NCI-H446 treated with DMSO at 0.1 percent for 48 hours (cell line): ENCODE data around the gene CBFA2T2.
A peak's percentile ranks its signal among the peaks of the same experiment; 100 is the strongest.
"Not testable (repeated sequence)": the region's sequence is repeated elsewhere in the genome, so short reads cannot be mapped to it uniquely, and the experiment has no call there.

Experiments
- DNase-seq: peaks from one replicate; lab custom pipeline; 2025; lab: John Stamatoyannopoulos, UW

CBFA2T2 gene

DNA sequence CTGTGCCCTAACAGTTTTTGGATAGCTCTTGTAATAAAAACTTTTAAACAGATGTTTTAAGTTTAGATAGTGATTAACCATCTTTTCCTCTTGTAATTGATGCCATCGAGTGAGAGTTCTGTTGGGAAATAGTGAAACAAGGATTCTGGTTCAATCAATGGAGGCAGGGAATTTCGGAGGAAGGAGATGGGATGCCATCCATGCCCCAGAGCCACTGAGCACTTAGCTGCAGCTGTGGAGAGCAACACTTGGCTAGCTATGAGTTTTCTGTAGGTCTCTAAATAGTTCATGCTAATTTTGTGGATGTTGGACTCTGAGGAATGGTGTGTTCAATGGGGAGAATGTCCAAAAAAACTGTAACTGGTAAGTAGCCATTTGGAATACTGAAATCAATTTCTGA is 16.7 kb downstream of the CBFA2T2 start:
- no peak for DNase-seq

DNA sequence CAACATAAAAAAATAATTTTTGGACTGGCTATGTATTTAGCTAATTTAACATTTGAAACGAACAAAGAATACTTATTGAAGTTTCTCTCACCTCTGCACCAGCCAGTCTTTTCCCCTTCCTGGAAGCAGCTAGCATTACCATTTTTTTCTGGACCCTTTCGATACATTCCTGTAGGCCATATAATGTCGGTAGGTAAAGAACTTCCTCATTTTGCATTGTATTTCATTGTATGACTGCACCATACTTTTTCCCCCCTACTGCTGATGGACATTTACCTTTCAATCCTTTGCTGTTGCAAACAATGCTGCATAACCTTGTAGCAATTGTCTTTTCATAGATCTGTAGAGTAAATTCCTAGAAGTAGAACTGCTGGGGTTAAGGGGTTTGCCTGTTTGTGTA is 17.6 kb downstream of the CBFA2T2 start:
- DNase-seq: no peak

DNA sequence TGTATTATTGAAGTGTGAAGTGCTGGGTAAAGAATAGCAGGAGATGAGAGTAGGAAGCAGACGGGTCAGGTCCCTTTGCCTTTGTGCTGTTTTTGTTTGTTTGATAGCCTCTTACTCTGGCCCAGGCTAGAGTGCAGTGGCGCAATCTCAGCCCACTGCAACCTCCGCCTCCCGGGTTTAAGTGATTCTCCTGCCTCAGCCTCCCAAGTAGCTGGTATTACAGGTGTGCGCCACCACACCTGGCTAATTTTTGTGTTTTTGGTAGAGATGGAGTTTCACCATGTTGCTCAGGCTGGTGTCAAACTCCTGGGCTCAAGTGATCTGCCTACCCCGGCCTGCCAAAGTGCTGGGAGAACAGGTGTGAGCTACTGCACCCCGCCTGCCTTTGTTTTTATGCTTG is 18.1 kb downstream of the CBFA2T2 start:
- not testable (repeated sequence) for DNase-seq

DNA sequence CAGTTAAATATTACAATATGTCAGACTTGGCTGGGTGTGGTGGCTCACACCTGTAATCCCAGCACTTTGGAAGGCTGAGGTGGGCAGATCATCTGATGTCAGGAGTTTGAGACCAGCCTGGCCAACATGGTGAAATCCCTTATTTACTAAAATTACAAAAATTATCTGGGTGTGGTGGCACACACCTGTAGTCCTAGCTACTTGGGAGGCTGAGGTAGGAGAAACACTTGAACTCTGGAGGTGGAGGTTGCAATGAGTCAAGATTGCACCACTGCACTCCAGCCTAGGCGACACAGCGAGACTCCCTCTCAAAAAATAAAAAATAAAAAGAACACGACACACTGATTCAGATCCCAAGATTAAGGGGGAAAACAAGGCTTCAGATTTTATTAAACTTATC is 19.2 kb downstream of the CBFA2T2 start:
- DNase-seq: not testable (repeated sequence)

DNA sequence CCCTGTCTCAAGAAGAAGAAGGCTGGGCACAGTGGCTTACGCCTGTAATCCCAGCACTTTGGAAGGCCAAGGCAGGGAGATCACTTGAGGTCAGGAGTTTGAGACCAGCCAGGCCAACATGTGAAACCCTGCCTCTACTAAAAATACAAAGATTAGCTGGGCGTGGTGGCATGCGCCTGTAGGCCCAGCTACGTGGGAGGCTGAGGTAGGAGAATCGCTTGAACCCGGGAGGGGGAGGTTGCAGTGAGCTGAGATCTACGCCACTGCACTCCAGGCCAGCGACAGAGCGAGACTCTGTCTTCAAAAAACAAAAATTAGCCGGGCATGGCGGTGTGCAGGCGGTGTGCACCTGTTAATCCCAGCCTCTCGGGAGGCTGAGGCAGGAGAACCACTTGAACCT is 22.0 kb downstream of the CBFA2T2 start:
- DNase-seq: not testable (repeated sequence)

DNA sequence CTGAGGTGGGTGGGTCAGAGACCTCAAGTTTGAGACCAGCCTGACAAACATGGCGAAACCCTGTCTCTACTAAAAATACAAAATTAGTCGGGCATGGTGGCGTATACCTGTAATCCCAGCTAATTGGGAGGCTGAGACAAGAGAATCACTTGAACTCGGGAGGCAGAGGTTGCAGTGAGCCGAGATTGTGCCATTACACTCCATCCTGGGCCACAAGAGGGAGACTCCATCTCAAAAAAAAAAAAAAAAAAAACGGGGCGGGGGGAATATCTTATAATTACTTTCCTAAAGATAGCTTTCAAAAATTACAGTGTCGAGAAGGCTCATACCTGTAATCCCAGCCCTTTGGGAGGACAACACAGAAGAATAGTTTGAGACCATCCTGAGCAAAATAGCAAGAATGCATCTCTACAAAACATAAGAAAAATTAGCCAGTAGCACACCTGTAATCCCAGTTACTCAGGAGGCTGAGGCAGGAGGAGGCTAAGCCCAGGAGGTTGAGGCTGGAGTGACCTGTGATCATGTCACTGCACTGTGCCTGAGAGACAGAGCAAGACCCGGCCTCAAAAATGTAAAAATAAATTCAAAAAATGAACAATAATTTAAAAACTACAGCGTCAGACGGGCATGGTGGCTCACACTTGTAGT is 25.8 kb downstream of the CBFA2T2 start:
- DNase-seq: no peak

DNA sequence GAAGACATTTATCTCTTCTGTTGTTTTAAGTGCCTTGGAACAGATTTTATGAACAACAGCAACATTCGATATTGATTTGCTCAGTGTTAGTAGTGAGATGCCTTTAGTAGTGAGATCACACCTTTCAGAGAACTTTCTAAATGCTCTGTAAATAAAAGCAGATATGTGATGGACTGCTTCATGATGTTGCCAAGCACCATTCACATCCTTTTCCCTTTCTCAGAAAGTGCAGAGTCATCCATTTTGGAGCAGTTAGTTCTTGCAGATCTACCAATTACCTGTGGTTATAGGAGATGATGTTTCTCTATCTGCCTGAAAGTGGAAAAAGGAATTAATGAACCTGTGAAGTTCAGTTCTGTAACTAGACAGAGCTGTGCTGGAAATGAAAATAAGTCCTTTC is 27.0 kb downstream of the CBFA2T2 start:
- no peak for DNase-seq

DNA sequence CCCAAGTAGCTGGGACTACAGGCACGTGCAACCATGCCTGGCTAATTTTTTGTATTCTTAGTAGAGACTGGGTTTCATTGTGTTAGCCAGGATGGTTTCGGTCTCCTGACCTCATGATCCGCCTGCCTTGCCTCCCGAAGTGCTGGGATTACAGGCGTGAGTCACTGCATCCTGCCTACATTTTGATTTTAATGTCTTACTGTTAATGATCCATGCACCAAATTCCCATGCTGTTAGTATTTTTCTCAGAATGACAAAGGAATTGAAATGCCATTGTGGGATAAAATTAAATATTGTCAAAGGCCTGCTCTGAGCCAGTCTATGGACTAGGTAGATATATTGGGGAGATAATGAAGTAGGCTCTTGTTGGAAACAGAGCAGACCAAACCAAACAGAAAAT is 28.2 kb downstream of the CBFA2T2 start:
- no peak for DNase-seq

DNA sequence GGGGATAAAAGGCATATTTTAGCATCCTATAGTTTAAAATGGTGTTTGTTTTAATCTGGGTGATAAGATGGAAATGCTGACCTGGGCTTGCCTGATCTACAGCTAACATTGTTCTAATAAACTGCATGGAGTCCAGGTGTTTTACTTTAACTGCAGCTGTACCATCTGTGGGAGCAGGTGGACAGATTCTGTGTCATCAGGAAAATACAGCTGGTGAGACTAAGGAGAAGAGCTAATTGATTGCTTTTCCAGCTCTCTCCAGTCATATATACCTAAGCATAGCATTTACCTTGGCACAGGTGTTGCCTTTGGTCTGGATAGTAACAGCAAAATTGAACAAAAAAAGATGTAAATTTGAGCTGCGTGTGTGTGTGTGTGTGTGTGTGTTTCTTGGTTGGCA is 31.6 kb downstream of the CBFA2T2 start:
- no peak for DNase-seq

DNA sequence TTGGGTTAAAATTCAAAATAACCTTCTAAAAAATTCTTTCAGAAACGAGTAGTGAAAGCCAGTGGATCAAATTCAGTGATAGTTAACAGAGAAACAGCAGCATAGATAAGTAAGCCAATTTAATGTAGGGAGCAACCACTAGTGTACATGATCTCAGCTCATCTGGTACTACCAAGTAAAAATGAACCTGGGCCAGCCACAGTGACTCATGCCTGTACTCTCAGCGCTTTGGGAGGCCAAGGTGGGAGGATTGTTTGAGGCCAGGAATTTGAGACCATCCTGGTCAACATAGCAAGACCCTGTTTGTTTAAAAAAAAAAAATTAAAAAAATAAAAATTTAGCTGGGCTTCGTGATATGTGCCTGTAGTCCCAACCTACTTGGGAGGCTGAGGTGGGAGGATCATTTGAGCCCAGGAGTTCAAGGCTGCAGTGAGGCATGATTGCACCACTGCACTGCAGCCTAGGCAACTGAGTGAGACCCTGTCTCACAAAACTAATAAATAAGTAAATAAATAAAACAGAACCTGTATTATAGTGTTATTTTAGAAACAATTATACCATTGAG is 32.4 kb downstream of the CBFA2T2 start:
- DNase-seq: peak; percentile 30

DNA sequence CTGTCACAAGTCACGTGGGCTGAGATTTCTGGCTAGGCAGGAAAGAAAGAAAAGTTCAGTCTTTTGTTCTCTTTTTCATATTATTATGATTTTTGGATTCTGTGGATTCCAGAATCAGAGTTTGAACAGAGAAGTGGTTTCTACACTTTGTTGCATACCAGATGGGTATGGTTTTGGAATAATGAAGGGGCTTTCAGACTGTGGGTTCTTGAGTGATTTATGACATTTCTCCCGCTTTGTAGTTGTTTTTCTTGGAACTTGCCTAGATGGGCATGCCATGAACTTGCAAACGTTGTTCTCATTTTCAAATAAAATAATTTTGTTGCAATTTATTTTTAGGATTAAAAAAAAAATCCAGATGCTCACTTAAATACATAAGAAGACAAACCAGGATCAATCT is 34.4 kb downstream of the CBFA2T2 start:
- peak; percentile 64 for DNase-seq

DNA sequence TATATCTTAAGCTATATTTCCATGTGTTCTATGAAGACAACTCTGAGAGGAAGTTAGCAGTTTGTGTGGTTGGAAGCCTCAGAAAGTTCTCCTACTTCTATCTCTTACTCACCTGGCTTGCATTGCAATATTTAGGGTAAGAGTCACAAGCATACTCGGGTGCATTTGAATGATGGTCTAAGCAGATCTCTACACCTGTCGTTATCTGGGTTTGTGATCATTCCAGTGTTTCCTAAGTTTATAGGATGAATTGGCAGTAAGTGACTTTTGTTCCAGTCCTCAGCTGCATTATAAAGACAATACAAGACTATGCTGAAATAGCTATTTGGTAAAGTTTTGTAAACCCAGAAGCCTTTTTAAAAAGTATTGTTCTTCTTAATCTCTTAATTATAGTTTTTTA is 36.9 kb downstream of the CBFA2T2 start:
- no peak for DNase-seq

DNA sequence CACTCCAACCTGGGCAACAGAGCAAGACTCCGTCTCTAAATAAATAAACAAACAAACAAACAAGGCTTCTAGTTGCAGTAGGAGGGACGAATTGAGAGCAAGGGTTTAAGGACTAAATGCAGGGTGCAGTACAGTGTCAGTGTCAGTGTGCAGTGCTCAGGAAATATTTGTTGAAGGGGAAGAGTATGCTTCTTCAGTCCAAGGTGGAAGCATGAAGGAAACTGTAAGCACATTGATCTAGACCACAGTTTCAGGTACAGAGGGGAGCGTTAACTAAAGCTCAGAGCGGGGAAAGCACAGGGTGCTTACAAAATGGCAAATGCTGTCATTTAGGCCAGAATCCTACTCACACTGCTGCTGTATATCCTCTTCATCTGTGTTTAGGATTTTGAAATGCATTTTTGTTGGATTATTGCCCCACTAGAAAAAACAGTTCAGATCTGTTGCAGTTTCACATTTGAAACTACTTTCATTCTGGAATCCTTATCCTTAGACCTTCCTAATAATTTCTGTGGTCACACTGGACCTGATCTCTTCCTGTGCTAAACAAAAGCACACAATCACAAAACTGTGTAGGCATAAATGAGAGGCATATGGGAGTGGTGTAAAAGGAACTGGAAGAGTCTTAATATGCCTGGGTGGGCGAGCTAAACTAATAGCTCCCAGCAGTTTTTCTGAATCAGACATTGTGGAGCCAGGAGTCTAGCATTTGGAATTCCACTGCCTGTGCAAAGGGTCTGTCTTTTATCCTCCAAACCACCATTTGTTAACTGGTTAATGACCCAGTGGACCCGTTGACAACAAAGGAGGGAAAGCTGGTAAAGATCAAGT is 41.4 kb downstream of the CBFA2T2 start:
- no peak for DNase-seq

DNA sequence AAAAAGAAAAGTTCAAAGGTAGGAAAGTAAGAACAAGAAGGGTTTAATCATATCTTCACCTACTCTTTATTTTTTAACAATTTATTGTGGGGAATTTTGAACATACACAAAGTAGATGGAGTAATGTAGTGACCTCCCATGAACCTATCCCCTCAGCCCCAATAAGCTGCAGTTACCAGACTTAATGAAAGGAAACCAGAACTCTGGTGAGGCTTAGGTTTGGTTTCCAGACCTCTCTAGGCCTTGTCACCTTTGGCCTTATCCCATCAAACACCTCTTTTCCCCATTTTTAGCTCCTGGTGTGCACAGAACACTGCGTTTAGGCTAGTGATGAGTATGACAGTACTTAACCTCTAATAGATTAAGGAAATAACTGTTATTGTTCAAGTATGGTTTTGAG is 42.0 kb downstream of the CBFA2T2 start:
- no peak for DNase-seq

DNA sequence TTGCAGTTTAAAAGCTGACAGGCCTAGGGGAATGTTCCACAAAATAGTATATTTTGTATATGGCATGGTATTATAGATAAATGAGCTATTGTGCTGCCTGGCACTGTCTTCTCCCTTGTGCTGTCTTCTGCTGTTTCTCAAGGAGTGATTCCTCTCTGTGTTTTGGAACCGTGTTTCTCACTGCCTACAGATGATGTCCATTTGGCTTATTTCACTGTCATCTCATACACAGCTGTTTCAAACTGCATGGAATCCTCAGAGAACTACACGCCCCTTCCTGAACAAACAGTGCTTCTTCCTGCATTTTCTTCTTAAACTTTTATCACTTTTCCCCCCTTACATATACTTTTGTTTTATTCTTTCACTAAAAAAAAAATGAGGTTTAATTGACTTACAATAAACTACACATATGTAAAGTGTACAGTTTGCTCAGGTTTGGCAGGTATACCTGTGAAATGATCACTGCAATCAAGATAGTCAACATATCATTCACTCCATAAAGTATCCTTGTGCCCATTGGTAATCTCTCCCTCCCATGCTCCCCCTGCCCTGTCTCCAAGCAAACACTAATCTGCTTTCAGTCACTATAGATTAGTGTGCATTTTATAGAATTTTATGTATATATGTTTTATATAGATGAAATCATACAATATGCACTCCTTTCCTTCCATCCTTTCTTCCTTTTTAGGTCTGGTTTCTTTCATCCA is 43.0 kb downstream of the CBFA2T2 start:
- DNase-seq: no peak

DNA sequence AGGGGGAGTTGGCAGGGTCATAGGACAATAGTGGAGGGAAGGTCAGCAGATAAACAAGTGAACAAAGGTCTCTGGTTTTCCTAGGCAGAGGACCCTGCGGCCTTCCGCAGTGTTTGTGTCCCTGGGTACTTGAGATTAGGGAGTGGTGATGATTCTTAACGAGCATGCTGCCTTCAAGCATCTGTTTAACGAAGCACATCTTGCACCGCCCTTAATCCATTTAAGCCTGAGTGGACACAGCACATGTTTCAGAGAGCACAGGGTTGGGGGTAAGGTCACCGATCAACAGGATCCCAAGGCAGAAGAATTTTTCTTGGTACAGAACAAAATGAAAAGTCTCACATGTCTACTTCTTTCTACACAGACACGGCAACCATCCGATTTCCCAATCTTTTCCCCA is 45.8 kb downstream of the CBFA2T2 start:
- not testable (repeated sequence) for DNase-seq

DNA sequence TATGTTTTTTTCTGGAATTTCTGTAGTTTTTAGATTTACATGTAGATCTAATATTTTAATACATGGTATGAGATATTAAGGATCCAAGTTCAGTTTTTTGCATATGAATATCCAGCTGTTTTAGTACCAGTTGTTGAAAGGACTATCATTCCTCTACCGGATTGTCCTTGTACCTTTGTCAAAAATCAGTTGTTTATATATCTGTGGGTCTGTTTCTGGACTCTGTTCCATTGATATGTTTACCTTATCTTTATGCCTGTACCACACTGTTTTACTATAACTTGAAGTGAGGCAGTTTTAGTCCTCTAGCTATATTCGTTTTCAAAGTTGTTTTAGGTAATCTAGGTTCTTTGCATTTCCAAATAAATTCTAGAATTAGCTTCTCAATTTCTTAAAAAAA is 47.7 kb downstream of the CBFA2T2 start:
- DNase-seq: no peak

DNA sequence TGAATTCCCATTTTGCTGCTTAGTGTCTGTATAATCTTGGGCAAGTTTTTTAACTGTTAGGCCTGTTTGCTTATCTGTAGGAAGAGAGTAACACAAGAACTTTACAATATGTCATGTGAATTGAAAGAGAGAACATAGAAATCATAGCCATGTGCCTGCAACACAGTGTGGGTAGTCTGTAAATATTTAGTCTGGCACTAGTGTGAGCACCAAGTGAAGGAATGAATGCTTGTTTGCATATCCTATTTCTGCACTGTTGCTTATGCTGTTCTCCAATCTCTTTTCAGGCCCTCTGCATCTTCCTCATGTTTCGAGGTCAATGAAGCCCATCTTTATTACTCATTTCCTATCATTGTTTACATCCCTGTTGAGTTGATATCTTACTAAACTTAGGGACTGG is 49.2 kb downstream of the CBFA2T2 start:
- no peak for DNase-seq

DNA sequence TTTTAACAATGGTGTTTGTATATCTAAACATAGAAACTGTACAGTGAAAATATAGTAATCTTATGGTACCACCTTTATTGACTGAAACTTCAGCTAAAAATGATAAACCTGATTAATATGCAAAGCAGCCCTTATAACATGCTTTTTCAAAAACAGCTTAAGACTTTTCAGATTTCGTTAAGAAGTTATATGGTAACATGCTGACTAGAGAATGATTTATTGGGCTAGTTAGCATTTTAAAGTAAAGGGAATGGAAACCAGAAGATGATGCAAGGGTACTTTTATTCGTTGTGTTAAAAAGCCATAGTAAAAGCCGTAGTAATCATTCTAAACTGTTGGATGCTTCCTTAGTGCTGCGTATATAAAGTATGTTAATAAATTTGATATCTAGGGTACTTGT is 50.5 kb downstream of the CBFA2T2 start:
- no peak for DNase-seq

DNA sequence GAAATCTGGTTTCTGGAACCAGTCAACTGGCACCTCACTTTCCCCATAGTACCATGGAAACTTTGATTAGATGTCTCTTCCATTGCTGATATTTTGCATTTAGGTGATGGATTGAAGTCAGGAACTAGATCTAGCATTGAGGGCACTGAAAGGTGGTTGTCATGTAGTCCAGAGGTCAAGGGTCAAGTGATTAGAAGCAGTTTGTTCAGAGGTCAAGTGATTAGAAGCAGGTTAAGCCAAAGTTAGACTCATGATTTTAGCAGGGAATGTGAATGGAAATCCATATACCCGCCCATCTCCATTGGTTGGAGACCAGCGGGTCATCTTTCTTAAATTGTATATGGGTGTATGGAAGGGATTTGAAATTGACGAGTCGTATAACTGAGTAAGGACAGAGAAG is 51.2 kb downstream of the CBFA2T2 start:
- DNase-seq: no peak

DNA sequence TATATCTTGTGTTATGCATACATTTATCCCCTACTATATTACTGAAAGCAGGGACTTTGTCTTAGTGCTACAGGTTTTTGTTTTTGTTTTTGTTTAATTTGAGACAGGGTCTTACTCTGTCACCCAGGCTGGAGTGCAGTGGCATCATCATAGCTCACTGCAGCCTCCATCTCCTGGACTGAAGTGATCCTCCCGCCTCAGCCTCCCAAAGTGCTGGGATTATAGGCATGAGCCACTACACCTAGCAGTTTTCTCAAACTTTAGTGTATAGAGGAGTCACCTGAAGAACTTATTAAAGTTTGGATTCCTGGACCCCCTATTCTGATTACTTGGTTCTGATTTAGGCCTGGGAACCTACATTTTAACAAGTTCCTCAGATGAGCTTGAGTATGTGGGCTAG is 51.9 kb downstream of the CBFA2T2 start:
- DNase-seq: no peak

DNA sequence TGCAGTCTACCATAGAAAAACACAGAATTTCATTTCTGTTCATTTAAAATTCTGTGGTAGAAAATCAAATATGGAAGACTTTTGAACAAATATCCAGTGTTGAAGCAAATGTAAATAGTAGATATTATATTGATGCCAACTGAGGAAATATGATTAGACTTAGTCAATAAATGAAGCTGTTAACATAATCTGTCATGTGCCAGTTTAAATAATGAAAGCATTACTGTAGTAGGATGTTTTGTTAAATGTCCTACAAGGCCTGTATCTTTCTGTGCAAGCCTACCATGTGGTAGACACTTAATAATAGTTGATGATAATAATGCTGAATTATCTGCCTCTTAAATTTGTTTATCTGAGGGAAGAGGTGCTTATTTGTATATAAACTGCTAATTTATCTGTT is 55.9 kb downstream of the CBFA2T2 start:
- no peak for DNase-seq
